H9 (cell line): ENCODE data around the gene ZNF628. TPM values are rescaled to one million over a fixed set of nuclear protein-coding genes. Genes with fewer than 3 reads are reported as not detected.

Source experiments
- DNase-seq: peaks from one replicate; pipeline ENCODE4 v3.0.0-alpha.2; 2017
- H2AFZ ChIP-seq: one replicate; pipeline ENCODE4 v1.6.1; 2013; ENCODE audit warnings: mild to moderate bottlenecking, low read length, control low read depth, moderate library complexity
- H2AK5ac ChIP-seq: 2 replicates; pipeline ENCODE4 v1.6.1; 2013; ENCODE audit warnings: low read length, control low read depth, mixed read lengths; ENCODE audit not compliant: insufficient read length
- H2BK120ac ChIP-seq: one replicate; pipeline ENCODE4 v1.6.1; 2013; ENCODE audit warnings: low read depth, mild to moderate bottlenecking, low read length, control low read depth, inconsistent platforms; ENCODE audit not compliant: poor library complexity, severe bottlenecking
- H2BK12ac ChIP-seq: 2 replicates; pipeline ENCODE4 v1.6.1; 2013; ENCODE audit warnings: low read length, control low read depth, mixed read lengths, low read depth; ENCODE audit not compliant: insufficient read length
- H2BK15ac ChIP-seq: 2 replicates; pipeline ENCODE4 v1.6.1; 2013; ENCODE audit warnings: low read depth, low read length, control low read depth
- H2BK20ac ChIP-seq: one replicate; pipeline ENCODE4 v1.6.1; 2013; ENCODE audit warnings: low read depth, mild to moderate bottlenecking, low read length, control low read depth, inconsistent platforms; ENCODE audit not compliant: poor library complexity, severe bottlenecking
- H2BK5ac ChIP-seq: 2 replicates; pipeline ENCODE4 v1.6.1; 2013; ENCODE audit warnings: low read length, control low read depth, mixed read lengths; ENCODE audit not compliant: insufficient read length
- H3K14ac ChIP-seq: 2 replicates; pipeline ENCODE4 v1.6.1; 2013; ENCODE audit warnings: low read length, control low read depth; ENCODE audit not compliant: insufficient read depth
- H3K18ac ChIP-seq: 2 replicates; pipeline ENCODE4 v1.6.1; 2013; ENCODE audit warnings: low read depth, mild to moderate bottlenecking, mixed read lengths, low read length, control low read depth; ENCODE audit not compliant: insufficient read length
- H3K23ac ChIP-seq: 2 replicates; pipeline ENCODE4 v1.6.1; 2013; ENCODE audit warnings: low read length, control low read depth, mixed read lengths, low read depth; ENCODE audit not compliant: insufficient read length
- H3K23me2 ChIP-seq: 2 replicates; pipeline ENCODE4 v1.6.1; 2013; ENCODE audit warnings: low read depth, mild to moderate bottlenecking, mixed read lengths, low read length, control low read depth; ENCODE audit not compliant: insufficient read length, poor library complexity, severe bottlenecking
- H3K27ac ChIP-seq: 2 replicates; pipeline ENCODE4 v1.5.1; 2013; ENCODE audit warnings: low read length, control low read depth, mixed read lengths, low read depth; ENCODE audit not compliant: insufficient read length
- H3K27me3 ChIP-seq: 2 replicates; pipeline ENCODE4 v1.6.1; 2013; ENCODE audit warnings: low read length, control low read depth, inconsistent platforms; ENCODE audit not compliant: insufficient read depth
- H3K4ac ChIP-seq: 2 replicates; pipeline ENCODE4 v1.6.1; 2013; ENCODE audit warnings: low read depth, mild to moderate bottlenecking, control low read depth, inconsistent platforms, low read length, moderate library complexity
- H3K4me1 ChIP-seq: 2 replicates; pipeline ENCODE4 v1.6.1; 2013; ENCODE audit warnings: low read length, control low read depth, inconsistent platforms; ENCODE audit not compliant: insufficient read depth
- H3K4me2 ChIP-seq: 2 replicates; pipeline ENCODE4 v1.6.1; 2013; ENCODE audit warnings: low read length, control low read depth, mixed read lengths; ENCODE audit not compliant: insufficient read length, insufficient read depth
- H3K56ac ChIP-seq: 2 replicates; pipeline ENCODE4 v1.6.1; 2013; ENCODE audit warnings: low read depth, mild to moderate bottlenecking, mixed read lengths, low read length, control low read depth; ENCODE audit not compliant: insufficient read length
- H3K79me1 ChIP-seq: 2 replicates; pipeline ENCODE4 v1.6.1; 2013; ENCODE audit warnings: low read depth, mild to moderate bottlenecking, moderate library complexity, low read length, control low read depth, inconsistent platforms; ENCODE audit not compliant: insufficient read depth, poor library complexity, severe bottlenecking
- H3K79me2 ChIP-seq: 2 replicates; pipeline ENCODE4 v1.6.1; 2013; ENCODE audit warnings: low read length, control low read depth, inconsistent platforms; ENCODE audit not compliant: insufficient read depth
- H3K9ac ChIP-seq: 2 replicates; pipeline ENCODE4 v1.6.1; 2013; ENCODE audit warnings: low read length, control low read depth, mixed read lengths; ENCODE audit not compliant: insufficient read length; ENCODE audit errors: extremely low read depth
- H3K9me3 ChIP-seq: one replicate; pipeline ENCODE4 v1.6.1; 2013; ENCODE audit warnings: low read depth, low read length, inconsistent platforms; ENCODE audit not compliant: control insufficient read depth
- H3T11ph ChIP-seq: one replicate; pipeline ENCODE4 v1.6.1; 2013; ENCODE audit warnings: mild to moderate bottlenecking, low read length, control low read depth, inconsistent platforms
- H4K20me1 ChIP-seq: one replicate; pipeline ENCODE4 v1.6.1; 2013; ENCODE audit not compliant: control insufficient read depth, insufficient read length, insufficient read depth
- H4K5ac ChIP-seq: 2 replicates; pipeline ENCODE4 v1.6.1; 2013; ENCODE audit warnings: low read depth, mild to moderate bottlenecking, mixed read lengths, low read length, control low read depth; ENCODE audit not compliant: insufficient read length
- H4K8ac ChIP-seq: replicated peaks from 2 replicates; pipeline ENCODE4 v1.6.1; 2013; ENCODE audit warnings: low read length, control low read depth, mixed read lengths, low read depth; ENCODE audit not compliant: insufficient read length
- H4K91ac ChIP-seq: 2 replicates; pipeline ENCODE4 v1.6.1; 2013; ENCODE audit warnings: low read depth, mild to moderate bottlenecking, moderate library complexity, mixed read lengths, low read length, control low read depth; ENCODE audit not compliant: insufficient read length
- H3K27ac Mint-ChIP-seq, 3 experiments: 2 replicates in 2 of 3; 3 replicates in 1 of 3; pipeline ENCODE4 v1.8.0; 2020 to 2021; ENCODE audit warnings: mixed read lengths in 3 of 3, mild to moderate bottlenecking in 1 of 3, moderate library complexity in 1 of 3
- H3K27me3 Mint-ChIP-seq: 2 replicates; pipeline ENCODE4 v1.8.0; 2021; ENCODE audit warnings: low read depth, mild to moderate bottlenecking, moderate library complexity, mixed read lengths
- H3K36me3 Mint-ChIP-seq, 3 experiments: 2 replicates in 2 of 3; 3 replicates in 1 of 3; pipeline ENCODE4 v1.8.0; 2020 to 2021; ENCODE audit warnings: low read depth in 3 of 3, mixed read lengths in 3 of 3; ENCODE audit not compliant: insufficient read depth in 1 of 3
- H3K4me1 Mint-ChIP-seq, 2 experiments: 2 replicates each; pipeline ENCODE4 v1.8.0; 2020; ENCODE audit warnings: mixed read lengths in 2 of 2
- H3K4me3 Mint-ChIP-seq, 2 experiments: 2 replicates in 1 of 2; 3 replicates in 1 of 2; pipeline ENCODE4 v1.8.0; 2020 to 2021; ENCODE audit warnings: mild to moderate bottlenecking in 2 of 2, mixed read lengths in 2 of 2, moderate library complexity in 1 of 2
- H3K9me3 Mint-ChIP-seq, 2 experiments: 2 replicates in 1 of 2; 3 replicates in 1 of 2; pipeline ENCODE4 v1.8.0; 2020; ENCODE audit warnings: mild to moderate bottlenecking in 2 of 2, mixed read lengths in 2 of 2, moderate library complexity in 1 of 2
- WGBS: extraction: QIAGEN DNeasy Blood & Tissue Kit; methylation state at CpG from one replicate; pipeline ENCODE4 v1.1.7; 2013; ENCODE audit warnings: missing lambda C conversion rate, low lambda C conversion rate, mixed read lengths; ENCODE audit not compliant: insufficient read length; ENCODE audit errors: extremely low coverage; 5-methylcytosine and 5-hydroxymethylcytosine counted together
- total RNA-seq: library from RNA; stranded (reverse); gene quantifications from 2 replicates; pipeline ENCODE4 v1.2.1, GENCODE V29; 2021
- TF ChIP-seq, protein P1 (sequence below): fragments of 200-600 bp; sonication (generic); conservative IDR thresholded peaks from 3 replicates; pipeline ENCODE4 v1.8.0; 2021; ENCODE audit warnings: antibody characterized with exemption, mild to moderate bottlenecking

ZNF628 gene
- total RNA-seq, 1 experiment from 2014 or later: 16.6 TPM

GRCh38 chr19:55520691-55521292 is 44.4 kb downstream of the ZNF628 start:
- WGBS: no CpG with 5 or more reads among the region's 14 CpGs
- H3K9me3 Mint-ChIP-seq: no peaks in the 10 kb centered on the region
- Histone ChIP-seq H2AFZ (no peak overlapping the region), H3K23ac (no peak overlapping the region), H3K56ac (no peak overlapping the region), H3K4ac (no peak overlapping the region), H2AK5ac (no peak overlapping the region), H2BK120ac (no peak overlapping the region), H4K91ac (no peak overlapping the region), H3K9ac (no peak overlapping the region), H2BK5ac (no peak overlapping the region), H2BK12ac (no peak overlapping the region), H4K20me1 (no peaks in the 10 kb centered on the region), H3K27me3 (no peaks in the 10 kb centered on the region), H3K27ac (no peak overlapping the region), H2BK15ac (no peak overlapping the region), H3K79me1 (no peaks in the 10 kb centered on the region), H3K4me2 (no peak overlapping the region), H3K14ac (no peak overlapping the region), H3T11ph (no peak overlapping the region), H3K79me2 (no peaks in the 10 kb centered on the region), H3K23me2 (peaks cover 3% of the 10 kb centered on the region), H4K8ac (no peak overlapping the region), H4K5ac (no peak overlapping the region), H3K9me3 (no peaks in the 10 kb centered on the region), H2BK20ac (no peak overlapping the region), H3K4me1 (no peaks in the 10 kb centered on the region), H3K18ac (no peak overlapping the region)
- no peak for DNase-seq
- H3K27me3 Mint-ChIP-seq: peaks cover 12% of the 10 kb centered on the region
- H3K36me3 Mint-ChIP-seq: no peaks in the 10 kb centered on the region
- TF ChIP-seq, protein P1, sequence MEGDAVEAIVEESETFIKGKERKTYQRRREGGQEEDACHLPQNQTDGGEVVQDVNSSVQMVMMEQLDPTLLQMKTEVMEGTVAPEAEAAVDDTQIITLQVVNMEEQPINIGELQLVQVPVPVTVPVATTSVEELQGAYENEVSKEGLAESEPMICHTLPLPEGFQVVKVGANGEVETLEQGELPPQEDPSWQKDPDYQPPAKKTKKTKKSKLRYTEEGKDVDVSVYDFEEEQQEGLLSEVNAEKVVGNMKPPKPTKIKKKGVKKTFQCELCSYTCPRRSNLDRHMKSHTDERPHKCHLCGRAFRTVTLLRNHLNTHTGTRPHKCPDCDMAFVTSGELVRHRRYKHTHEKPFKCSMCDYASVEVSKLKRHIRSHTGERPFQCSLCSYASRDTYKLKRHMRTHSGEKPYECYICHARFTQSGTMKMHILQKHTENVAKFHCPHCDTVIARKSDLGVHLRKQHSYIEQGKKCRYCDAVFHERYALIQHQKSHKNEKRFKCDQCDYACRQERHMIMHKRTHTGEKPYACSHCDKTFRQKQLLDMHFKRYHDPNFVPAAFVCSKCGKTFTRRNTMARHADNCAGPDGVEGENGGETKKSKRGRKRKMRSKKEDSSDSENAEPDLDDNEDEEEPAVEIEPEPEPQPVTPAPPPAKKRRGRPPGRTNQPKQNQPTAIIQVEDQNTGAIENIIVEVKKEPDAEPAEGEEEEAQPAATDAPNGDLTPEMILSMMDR: no peak
- H3K27ac Mint-ChIP-seq: no peak overlapping the region
- H3K4me3 Mint-ChIP-seq: no peak overlapping the region
- H3K4me1 Mint-ChIP-seq: peaks cover 0 to 3% of the 10 kb centered on the region in 2 experiments; a peak in 3 of 4 replicates
